WTC11 (cell line): ENCODE measurements around the gene SCN9A. TPM values are rescaled to one million over a fixed set of nuclear protein-coding genes. Genes with fewer than 3 reads are reported as not detected.
A peak's percentile ranks its signal among the peaks of the same experiment; 100 is the strongest.

Source experiments
- ATAC-seq: fragments of 200-7000 bp; cut with Tn5 transposase; 2 replicates; pipeline ENCODE4 v1.10.0; 2021; ENCODE audit warnings: mild to moderate bottlenecking, moderate library complexity
- CTCF ChIA-PET: fragments of 300-600 bp; sonication (Branson Sonifier 250); formaldehyde crosslinking; loops from one replicate; lab custom pipeline; 2021; ENCODE audit warnings: antibody characterized with exemption; lab: Charles Lee
- POLR2A ChIA-PET: fragments of 350-600 bp; sonication (Branson Sonifier 250); formaldehyde crosslinking; loops from one replicate; lab custom pipeline; 2021; ENCODE audit warnings: antibody characterized with exemption; lab: Charles Lee
- DNase-seq: peaks from one replicate; pipeline ENCODE4 v3.0.0; 2021; ENCODE audit warnings: low spot score
- H3K27ac Mint-ChIP-seq: 2 replicates; pipeline ENCODE4 v1.8.0; 2021; ENCODE audit warnings: mixed read lengths
- H3K27me3 Mint-ChIP-seq: 2 replicates; pipeline ENCODE4 v1.8.0; 2021; ENCODE audit warnings: low read depth, mild to moderate bottlenecking, moderate library complexity, mixed read lengths
- H3K36me3 Mint-ChIP-seq: 2 replicates; pipeline ENCODE4 v1.8.0; 2021; ENCODE audit warnings: mixed read lengths
- H3K4me1 Mint-ChIP-seq: 2 replicates; pipeline ENCODE4 v1.8.0; 2022; ENCODE audit warnings: mixed read lengths
- H3K4me3 Mint-ChIP-seq: 2 replicates; pipeline ENCODE4 v1.8.0; 2021; ENCODE audit warnings: mild to moderate bottlenecking, moderate library complexity, mixed read lengths
- H3K9me3 Mint-ChIP-seq: 2 replicates; pipeline ENCODE4 v1.8.0; 2021; ENCODE audit warnings: mixed read lengths
- GABPB1 ChIP-seq: sonication (generic); formaldehyde crosslinking; IDR thresholded peaks from 2 replicates; pipeline ENCODE4 v1.8.1; 2023; ENCODE audit warnings: mild to moderate bottlenecking, missing genetic modification reagents
- IRF2 ChIP-seq: sonication (generic); formaldehyde crosslinking; IDR thresholded peaks from 2 replicates; pipeline ENCODE4 v1.8.0; 2022; ENCODE audit warnings: low read depth, missing genetic modification reagents, borderline replicate concordance
- JUN ChIP-seq: sonication (generic); formaldehyde crosslinking; IDR thresholded peaks from 2 replicates; pipeline ENCODE4 v1.8.0; 2023; ENCODE audit warnings: mild to moderate bottlenecking, missing genetic modification reagents
- NFE2L1 ChIP-seq: sonication (generic); formaldehyde crosslinking; IDR thresholded peaks from 2 replicates; pipeline ENCODE4 v1.8.1; 2023; ENCODE audit warnings: missing genetic modification reagents
- RORB ChIP-seq: fragments of 250-450 bp; sonication (Bioruptor Pico); IDR thresholded peaks from 2 replicates; pipeline ENCODE4 v1.9.0; 2021; ENCODE audit warnings: mild to moderate bottlenecking
- SMAD3 ChIP-seq: sonication (generic); formaldehyde crosslinking; IDR thresholded peaks from 2 replicates; pipeline ENCODE4 v1.8.0; 2022; ENCODE audit warnings: missing genetic modification reagents, mild to moderate bottlenecking, borderline replicate concordance
- STAT6 ChIP-seq: sonication (generic); formaldehyde crosslinking; conservative IDR thresholded peaks from 2 replicates; pipeline ENCODE4 v1.8.1; 2023; ENCODE audit warnings: mild to moderate bottlenecking, low read depth, missing genetic modification reagents, moderate library complexity
- TP53 ChIP-seq: sonication (generic); formaldehyde crosslinking; IDR thresholded peaks from 2 replicates; pipeline ENCODE4 v1.8.1; 2023; ENCODE audit warnings: mild to moderate bottlenecking, missing genetic modification reagents
- ZNF317 ChIP-seq: sonication (generic); formaldehyde crosslinking; IDR thresholded peaks from 2 replicates; pipeline ENCODE4 v1.8.1; 2023; ENCODE audit warnings: low read depth, mild to moderate bottlenecking, moderate library complexity, missing genetic modification reagents, borderline replicate concordance
- ZSCAN18 ChIP-seq: fragments of 250-450 bp; sonication (Bioruptor Pico); IDR thresholded peaks from 2 replicates; pipeline ENCODE4 v2.1.2; 2022; ENCODE audit warnings: mild to moderate bottlenecking, moderate library complexity
- total RNA-seq: library from RNA; stranded (reverse); gene quantifications from 3 replicates; pipeline ENCODE4 v1.2.3, GENCODE V29; 2021
- TF ChIP-seq, protein P1 (sequence below): sonication (generic); formaldehyde crosslinking; IDR thresholded peaks from 2 replicates; pipeline ENCODE4 v1.8.1; 2023; ENCODE audit warnings: mild to moderate bottlenecking, moderate library complexity, missing genetic modification reagents
- TF ChIP-seq, protein P2 (sequence below): sonication (generic); formaldehyde crosslinking; IDR thresholded peaks from 2 replicates; pipeline ENCODE4 v1.8.1; 2023; ENCODE audit warnings: mild to moderate bottlenecking, missing genetic modification reagents
- TF ChIP-seq, protein P3 (sequence below): sonication (generic); formaldehyde crosslinking; IDR thresholded peaks from 2 replicates; pipeline ENCODE4 v1.8.1; 2023; ENCODE audit warnings: mild to moderate bottlenecking, missing genetic modification reagents, borderline replicate concordance
- TF ChIP-seq, protein P4 (sequence below): sonication (generic); formaldehyde crosslinking; IDR thresholded peaks from 2 replicates; pipeline ENCODE4 v1.8.1; 2022; ENCODE audit warnings: mild to moderate bottlenecking, missing genetic modification reagents, moderate library complexity, borderline replicate concordance
- TF ChIP-seq, protein P5 (sequence below): sonication (generic); formaldehyde crosslinking; IDR thresholded peaks from 2 replicates; pipeline ENCODE4 v1.8.1; 2022; ENCODE audit warnings: low read depth, mild to moderate bottlenecking, moderate library complexity, missing genetic modification reagents, borderline replicate concordance

The SCN9A gene
- total RNA-seq, 1 experiment from 2014 or later = 7.3 TPM

- ChIA-PET POLR2A (no interaction called here), CTCF (no interaction called here)
- Mint-ChIP-seq H3K36me3 (no peaks in the 10 kb centered on the region), H3K27me3 (no peaks in the 10 kb centered on the region), H3K4me1 (peaks cover 4% of the 10 kb centered on the region; the same call in 1 of the 2 replicates), H3K9me3 (no peaks in the 10 kb centered on the region), H3K27ac (no peak overlapping the region), H3K4me3 (no peak overlapping the region)
- ATAC-seq (no peak), DNase-seq (no peak)
- TF ChIP-seq ZNF317 (CRISPR knock-in tag) (no peak), SMAD3 (CRISPR knock-in tag) (no peak)
- TF ChIP-seq, protein P1, sequence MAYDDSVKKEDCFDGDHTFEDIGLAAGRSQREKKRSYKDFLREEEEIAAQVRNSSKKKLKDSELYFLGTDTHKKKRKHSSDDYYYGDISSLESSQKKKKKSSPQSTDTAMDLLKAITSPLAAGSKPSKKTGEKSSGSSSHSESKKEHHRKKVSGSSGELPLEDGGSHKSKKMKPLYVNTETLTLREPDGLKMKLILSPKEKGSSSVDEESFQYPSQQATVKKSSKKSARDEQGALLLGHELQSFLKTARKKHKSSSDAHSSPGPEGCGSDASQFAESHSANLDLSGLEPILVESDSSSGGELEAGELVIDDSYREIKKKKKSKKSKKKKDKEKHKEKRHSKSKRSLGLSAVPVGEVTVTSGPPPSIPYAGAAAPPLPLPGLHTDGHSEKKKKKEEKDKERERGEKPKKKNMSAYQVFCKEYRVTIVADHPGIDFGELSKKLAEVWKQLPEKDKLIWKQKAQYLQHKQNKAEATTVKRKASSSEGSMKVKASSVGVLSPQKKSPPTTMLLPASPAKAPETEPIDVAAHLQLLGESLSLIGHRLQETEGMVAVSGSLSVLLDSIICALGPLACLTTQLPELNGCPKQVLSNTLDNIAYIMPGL = no peak
These were observed 202.5 kb downstream of the SCN9A start for GRCh38 chr2:166173263-166173662.

- POLR2A ChIA-PET = no interaction called here
- no peak for ATAC-seq
These were observed 204.5 kb downstream of the SCN9A start for GRCh38 chr2:166171216-166171615.

DNA sequence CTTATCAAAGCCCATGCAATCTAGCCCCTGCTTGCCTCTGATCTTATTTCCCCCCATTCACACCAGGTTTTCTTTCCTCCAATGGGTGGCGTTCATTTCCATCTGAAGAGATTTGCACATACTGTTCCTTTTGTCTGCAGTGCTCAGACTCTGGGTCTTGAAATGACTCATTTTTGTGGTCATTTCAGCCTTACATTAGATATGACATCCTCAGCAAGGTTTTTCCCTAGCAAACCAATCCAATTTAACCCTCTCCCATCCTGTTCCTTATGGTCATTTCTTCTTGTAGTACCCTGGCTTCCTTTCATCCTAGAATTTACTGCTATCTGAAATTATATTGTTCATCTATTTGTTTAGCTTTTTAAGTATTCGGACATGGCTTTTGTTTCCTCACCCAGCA lies 205.4 kb downstream of the SCN9A start:
- H3K9me3 Mint-ChIP-seq = no peaks in the 10 kb centered on the region
- ChIA-PET POLR2A (no interaction called here), CTCF (no interaction called here)
- H3K4me3 Mint-ChIP-seq = no peak overlapping the region
- no peak for DNase-seq
- H3K27ac Mint-ChIP-seq = no peak overlapping the region
- peaks cover 4% of the 10 kb centered on the region; the same call in 1 of the 2 replicates for H3K4me1 Mint-ChIP-seq
- no peaks in the 10 kb centered on the region for H3K36me3 Mint-ChIP-seq
- peak; percentile 41 for ATAC-seq
- no peaks in the 10 kb centered on the region for H3K27me3 Mint-ChIP-seq
- TF ChIP-seq ZSCAN18 (no peak), GABPB1 (no peak), RORB (CRISPR knock-in tag) (no peak), NFE2L1 (CRISPR knock-in tag) (no peak), JUN (CRISPR knock-in tag) (no peak), TP53 (CRISPR knock-in tag) (no peak), STAT6 (no peak)
- TF ChIP-seq, protein P2, sequence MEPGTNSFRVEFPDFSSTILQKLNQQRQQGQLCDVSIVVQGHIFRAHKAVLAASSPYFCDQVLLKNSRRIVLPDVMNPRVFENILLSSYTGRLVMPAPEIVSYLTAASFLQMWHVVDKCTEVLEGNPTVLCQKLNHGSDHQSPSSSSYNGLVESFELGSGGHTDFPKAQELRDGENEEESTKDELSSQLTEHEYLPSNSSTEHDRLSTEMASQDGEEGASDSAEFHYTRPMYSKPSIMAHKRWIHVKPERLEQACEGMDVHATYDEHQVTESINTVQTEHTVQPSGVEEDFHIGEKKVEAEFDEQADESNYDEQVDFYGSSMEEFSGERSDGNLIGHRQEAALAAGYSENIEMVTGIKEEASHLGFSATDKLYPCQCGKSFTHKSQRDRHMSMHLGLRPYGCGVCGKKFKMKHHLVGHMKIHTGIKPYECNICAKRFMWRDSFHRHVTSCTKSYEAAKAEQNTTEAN (CRISPR knock-in tag) = no peak
- TF ChIP-seq, protein P3, sequence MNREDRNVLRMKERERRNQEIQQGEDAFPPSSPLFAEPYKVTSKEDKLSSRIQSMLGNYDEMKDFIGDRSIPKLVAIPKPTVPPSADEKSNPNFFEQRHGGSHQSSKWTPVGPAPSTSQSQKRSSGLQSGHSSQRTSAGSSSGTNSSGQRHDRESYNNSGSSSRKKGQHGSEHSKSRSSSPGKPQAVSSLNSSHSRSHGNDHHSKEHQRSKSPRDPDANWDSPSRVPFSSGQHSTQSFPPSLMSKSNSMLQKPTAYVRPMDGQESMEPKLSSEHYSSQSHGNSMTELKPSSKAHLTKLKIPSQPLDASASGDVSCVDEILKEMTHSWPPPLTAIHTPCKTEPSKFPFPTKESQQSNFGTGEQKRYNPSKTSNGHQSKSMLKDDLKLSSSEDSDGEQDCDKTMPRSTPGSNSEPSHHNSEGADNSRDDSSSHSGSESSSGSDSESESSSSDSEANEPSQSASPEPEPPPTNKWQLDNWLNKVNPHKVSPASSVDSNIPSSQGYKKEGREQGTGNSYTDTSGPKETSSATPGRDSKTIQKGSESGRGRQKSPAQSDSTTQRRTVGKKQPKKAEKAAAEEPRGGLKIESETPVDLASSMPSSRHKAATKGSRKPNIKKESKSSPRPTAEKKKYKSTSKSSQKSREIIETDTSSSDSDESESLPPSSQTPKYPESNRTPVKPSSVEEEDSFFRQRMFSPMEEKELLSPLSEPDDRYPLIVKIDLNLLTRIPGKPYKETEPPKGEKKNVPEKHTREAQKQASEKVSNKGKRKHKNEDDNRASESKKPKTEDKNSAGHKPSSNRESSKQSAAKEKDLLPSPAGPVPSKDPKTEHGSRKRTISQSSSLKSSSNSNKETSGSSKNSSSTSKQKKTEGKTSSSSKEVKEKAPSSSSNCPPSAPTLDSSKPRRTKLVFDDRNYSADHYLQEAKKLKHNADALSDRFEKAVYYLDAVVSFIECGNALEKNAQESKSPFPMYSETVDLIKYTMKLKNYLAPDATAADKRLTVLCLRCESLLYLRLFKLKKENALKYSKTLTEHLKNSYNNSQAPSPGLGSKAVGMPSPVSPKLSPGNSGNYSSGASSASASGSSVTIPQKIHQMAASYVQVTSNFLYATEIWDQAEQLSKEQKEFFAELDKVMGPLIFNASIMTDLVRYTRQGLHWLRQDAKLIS (CRISPR knock-in tag) = no peak
- TF ChIP-seq, protein P4, sequence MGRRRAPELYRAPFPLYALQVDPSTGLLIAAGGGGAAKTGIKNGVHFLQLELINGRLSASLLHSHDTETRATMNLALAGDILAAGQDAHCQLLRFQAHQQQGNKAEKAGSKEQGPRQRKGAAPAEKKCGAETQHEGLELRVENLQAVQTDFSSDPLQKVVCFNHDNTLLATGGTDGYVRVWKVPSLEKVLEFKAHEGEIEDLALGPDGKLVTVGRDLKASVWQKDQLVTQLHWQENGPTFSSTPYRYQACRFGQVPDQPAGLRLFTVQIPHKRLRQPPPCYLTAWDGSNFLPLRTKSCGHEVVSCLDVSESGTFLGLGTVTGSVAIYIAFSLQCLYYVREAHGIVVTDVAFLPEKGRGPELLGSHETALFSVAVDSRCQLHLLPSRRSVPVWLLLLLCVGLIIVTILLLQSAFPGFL (CRISPR knock-in tag) = no peak
- TF ChIP-seq, protein P5, sequence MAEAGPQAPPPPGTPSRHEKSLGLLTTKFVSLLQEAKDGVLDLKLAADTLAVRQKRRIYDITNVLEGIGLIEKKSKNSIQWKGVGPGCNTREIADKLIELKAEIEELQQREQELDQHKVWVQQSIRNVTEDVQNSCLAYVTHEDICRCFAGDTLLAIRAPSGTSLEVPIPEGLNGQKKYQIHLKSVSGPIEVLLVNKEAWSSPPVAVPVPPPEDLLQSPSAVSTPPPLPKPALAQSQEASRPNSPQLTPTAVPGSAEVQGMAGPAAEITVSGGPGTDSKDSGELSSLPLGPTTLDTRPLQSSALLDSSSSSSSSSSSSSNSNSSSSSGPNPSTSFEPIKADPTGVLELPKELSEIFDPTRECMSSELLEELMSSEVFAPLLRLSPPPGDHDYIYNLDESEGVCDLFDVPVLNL (CRISPR knock-in tag) = no peak
- TF ChIP-seq, protein P1 = no peak

More at GRCh38 chr2:166171216-166171615, 204.5 kb downstream of the SCN9A start:
- no peak for TF ChIP-seq IRF2 (CRISPR knock-in tag)
- TF ChIP-seq, all 79 proteins: peak for 0
- no peak overlapping the region for H3K27ac Mint-ChIP-seq
- no peak overlapping the region for H3K4me3 Mint-ChIP-seq
- CTCF ChIA-PET = no interaction called here
- H3K27me3 Mint-ChIP-seq = no peaks in the 10 kb centered on the region
- H3K9me3 Mint-ChIP-seq = no peaks in the 10 kb centered on the region
- DNase-seq = no peak
- no peaks in the 10 kb centered on the region for H3K36me3 Mint-ChIP-seq
- H3K4me1 Mint-ChIP-seq = peaks cover 4% of the 10 kb centered on the region; the same call in 1 of the 2 replicates
